Measurements from ENCODE around the gene KIF1A. TPM values are rescaled to one million over a fixed set of nuclear protein-coding genes. Genes with fewer than 3 reads are reported as not detected.

Gene KIF1A
- total RNA-seq, 1 experiment from 2014 or later, result not detected

GRCh38 chr2:240712121-240712520, 107.9 kb downstream of the KIF1A start:
- Histone ChIP-seq H3K36me3 (ENCODE audit: low read depth, low read length) (no peaks in the 10 kb centered on the region), H4K20me1 (ENCODE audit: low read length) (no peaks in the 10 kb centered on the region), H3K27ac (ENCODE audit: low read length) (no peak overlapping the region), H3F3A (ENCODE audit: low read length, unreplicated experiment) (no peaks in the 10 kb centered on the region), H3K9me3 (ENCODE audit: low read length) (no peaks in the 10 kb centered on the region), H3K4me3 (ENCODE audit: low read length) (no peak overlapping the region), H3K27me3 (ENCODE audit: low read length) (peaks cover 64% of the 10 kb centered on the region), H3K9me2 (replicated peaks; ENCODE audit: low read length) (no peaks in the 10 kb centered on the region), H3K9ac (ENCODE audit: low read length) (no peak overlapping the region), H3K79me2 (ENCODE audit: low read length) (no peaks in the 10 kb centered on the region), H3K4me1 (ENCODE audit: insufficient read depth, low read length) (no peaks in the 10 kb centered on the region), H3K4me2 (ENCODE audit: low read length) (no peak overlapping the region), H2AFZ (ENCODE audit: low read length) (no peak overlapping the region)
- ChIA-PET POLR2A (ENCODE audit: unreplicated experiment) (no interaction called here), CTCF (no interaction called here)
- no TSS peak for BruUV-seq (replicated peaks)
- DNase-seq, result no peak
- intact Hi-C loops (cut with micrococcal nuclease), result no loop called here
- no peak for TF ChIP-seq EZH2phosphoT487 (IDR thresholded peaks at IDR 0.05; ENCODE audit: borderline replicate concordance, low read length)
- TF ChIP-seq EZH2 (IDR thresholded peaks at IDR 0.05; ENCODE audit: low read length, unreplicated experiment), result no peak
- no peak for TF ChIP-seq CTCF (conservative IDR thresholded peaks at IDR 0.05; ENCODE audit: low read depth, low read length)
- ATAC-seq, result no peak

GRCh38 chr2:240711701-240712100, 108.3 kb downstream of the KIF1A start:
- no peak overlapping the region for H3K4me3 ChIP-seq (ENCODE audit: low read length)
- no peak overlapping the region for H3K4me2 ChIP-seq (ENCODE audit: low read length)
- H3K79me2 ChIP-seq (ENCODE audit: low read length), result no peaks in the 10 kb centered on the region
- no TSS peak for BruUV-seq (replicated peaks)
- H3F3A ChIP-seq (ENCODE audit: low read length, unreplicated experiment), result no peaks in the 10 kb centered on the region
- H3K9me2 ChIP-seq (replicated peaks; ENCODE audit: low read length), result no peaks in the 10 kb centered on the region
- ChIA-PET CTCF (no interaction called here), POLR2A (ENCODE audit: unreplicated experiment) (no interaction called here)
- intact Hi-C loops (cut with micrococcal nuclease), result no loop called here
- no peaks in the 10 kb centered on the region for H3K9me3 ChIP-seq (ENCODE audit: low read length)
- H2AFZ ChIP-seq (ENCODE audit: low read length), result no peak overlapping the region
- no peaks in the 10 kb centered on the region for H3K4me1 ChIP-seq (ENCODE audit: insufficient read depth, low read length)
- H3K27ac ChIP-seq (ENCODE audit: low read length), result no peak overlapping the region
- TF ChIP-seq CTCF (conservative IDR thresholded peaks at IDR 0.05; ENCODE audit: low read depth, low read length) (no peak), EZH2phosphoT487 (IDR thresholded peaks at IDR 0.05; ENCODE audit: borderline replicate concordance, low read length) (no peak), EZH2 (IDR thresholded peaks at IDR 0.05; ENCODE audit: low read length, unreplicated experiment) (no peak)
- H3K36me3 ChIP-seq (ENCODE audit: low read depth, low read length), result no peaks in the 10 kb centered on the region
- H3K9ac ChIP-seq (ENCODE audit: low read length), result no peak overlapping the region
- no peaks in the 10 kb centered on the region for H4K20me1 ChIP-seq (ENCODE audit: low read length)
- no peak for DNase-seq
- H3K27me3 ChIP-seq (ENCODE audit: low read length), result peaks cover 64% of the 10 kb centered on the region
- no peak for ATAC-seq

- Histone ChIP-seq H3K4me2 (ENCODE audit: low read length) (no peak overlapping the region), H2AFZ (ENCODE audit: low read length) (no peak overlapping the region), H3K4me3 (ENCODE audit: low read length) (no peak overlapping the region), H3K36me3 (ENCODE audit: low read depth, low read length) (no peaks in the 10 kb centered on the region), H3F3A (ENCODE audit: low read length, unreplicated experiment) (no peaks in the 10 kb centered on the region), H3K4me1 (ENCODE audit: insufficient read depth, low read length) (no peaks in the 10 kb centered on the region), H3K27me3 (ENCODE audit: low read length) (peaks cover 64% of the 10 kb centered on the region), H3K79me2 (ENCODE audit: low read length) (no peaks in the 10 kb centered on the region), H4K20me1 (ENCODE audit: low read length) (no peaks in the 10 kb centered on the region), H3K9ac (ENCODE audit: low read length) (no peak overlapping the region), H3K27ac (ENCODE audit: low read length) (no peak overlapping the region), H3K9me2 (replicated peaks; ENCODE audit: low read length) (no peaks in the 10 kb centered on the region), H3K9me3 (ENCODE audit: low read length) (no peaks in the 10 kb centered on the region)
- no peak for TF ChIP-seq CTCF (conservative IDR thresholded peaks at IDR 0.05; ENCODE audit: low read depth, low read length)
- TF ChIP-seq EZH2phosphoT487 (IDR thresholded peaks at IDR 0.05; ENCODE audit: borderline replicate concordance, low read length), result no peak
- TF ChIP-seq EZH2 (IDR thresholded peaks at IDR 0.05; ENCODE audit: low read length, unreplicated experiment), result no peak
- CTCF ChIA-PET, result no interaction called here
- ATAC-seq (no peak), DNase-seq (no peak)
- POLR2A ChIA-PET (ENCODE audit: unreplicated experiment), result no interaction called here
- intact Hi-C loops (cut with micrococcal nuclease), result no loop called here
- BruUV-seq (replicated peaks), result no TSS peak
These were observed 108.7 kb downstream of the KIF1A start for GRCh38 chr2:240711296-240711695.
